Loucy (cell line): ENCODE results near the gene PHPT1.

ENCODE experiments used
- H2AFZ ChIP-seq: fragments of 200-600 bp; sonication (generic); 2 replicates; pipeline ENCODE4 v1.6.0; 2016; ENCODE audit warnings: antibody characterized with exemption, mild to moderate bottlenecking, low read length, moderate library complexity
- H3F3A ChIP-seq: fragments of 200-600 bp; 2 replicates; pipeline ENCODE4 v1.6.0; 2016; ENCODE audit warnings: antibody characterized with exemption, low read depth, mild to moderate bottlenecking
- H3K27me3 ChIP-seq: fragments of 200-600 bp; sonication (generic); 2 replicates; pipeline ENCODE4 v1.6.1; 2014; ENCODE audit warnings: low read length, mild to moderate bottlenecking; ENCODE audit not compliant: insufficient read depth, poor library complexity, severe bottlenecking
- H3K36me3 ChIP-seq: fragments of 200-600 bp; sonication (generic); 2 replicates; pipeline ENCODE4 v1.6.1; 2016; ENCODE audit warnings: low read length; ENCODE audit not compliant: insufficient read depth
- H3K4me1 ChIP-seq: fragments of 200-600 bp; sonication (generic); 2 replicates; pipeline ENCODE4 v1.5.1; 2014; ENCODE audit warnings: low read length, mild to moderate bottlenecking; ENCODE audit not compliant: insufficient read depth, poor library complexity, severe bottlenecking
- H3K4me2 ChIP-seq: fragments of 200-600 bp; sonication (generic); 2 replicates; pipeline ENCODE4 v1.6.0; 2014; ENCODE audit warnings: antibody characterized with exemption, low read length, low read depth, mild to moderate bottlenecking; ENCODE audit not compliant: poor library complexity, severe bottlenecking
- H3K4me3 ChIP-seq: fragments of 200-600 bp; sonication (generic); 2 replicates; pipeline ENCODE4 v1.5.1; 2014; ENCODE audit warnings: low read length, mild to moderate bottlenecking, mixed read lengths; ENCODE audit not compliant: poor library complexity, severe bottlenecking
- H3K79me2 ChIP-seq: fragments of 200-600 bp; sonication (generic); 2 replicates; pipeline ENCODE4 v1.6.1; 2014; ENCODE audit warnings: low read length; ENCODE audit not compliant: insufficient read depth
- H3K9ac ChIP-seq: fragments of 200-600 bp; sonication (generic); 2 replicates; pipeline ENCODE4 v1.6.0; 2014; ENCODE audit warnings: mild to moderate bottlenecking, low read depth, low read length, moderate library complexity; ENCODE audit not compliant: poor library complexity, severe bottlenecking
- H3K9me2 ChIP-seq: fragments of 200-600 bp; sonication (generic); replicated peaks from 2 replicates; pipeline ENCODE4 v1.6.1; 2016; ENCODE audit warnings: low read depth, low read length, mixed read lengths
- H3K9me3 ChIP-seq: fragments of 200-600 bp; sonication (generic); 2 replicates; pipeline ENCODE4 v1.6.1; 2014; ENCODE audit warnings: mild to moderate bottlenecking, antibody characterized with exemption, low read length, low read depth; ENCODE audit not compliant: insufficient read depth
- H4K20me1 ChIP-seq: fragments of 200-600 bp; sonication (generic); 2 replicates; pipeline ENCODE4 v1.6.0; 2014; ENCODE audit warnings: antibody characterized with exemption, low read length, mild to moderate bottlenecking; ENCODE audit not compliant: insufficient read depth, poor library complexity, severe bottlenecking
- CTCF ChIP-seq: fragments of 200-600 bp; sonication (generic); conservative IDR thresholded peaks from 2 replicates; pipeline ENCODE4 v1.5.1; 2014; ENCODE audit warnings: mild to moderate bottlenecking, antibody characterized with exemption, low read length
- EZH2phosphoT487 ChIP-seq: fragments of 200-600 bp; IDR thresholded peaks from 2 replicates; pipeline ENCODE4 v1.6.1; 2018; ENCODE audit warnings: antibody characterized with exemption, mild to moderate bottlenecking, moderate library complexity, borderline replicate concordance

PHPT1 gene

DNA sequence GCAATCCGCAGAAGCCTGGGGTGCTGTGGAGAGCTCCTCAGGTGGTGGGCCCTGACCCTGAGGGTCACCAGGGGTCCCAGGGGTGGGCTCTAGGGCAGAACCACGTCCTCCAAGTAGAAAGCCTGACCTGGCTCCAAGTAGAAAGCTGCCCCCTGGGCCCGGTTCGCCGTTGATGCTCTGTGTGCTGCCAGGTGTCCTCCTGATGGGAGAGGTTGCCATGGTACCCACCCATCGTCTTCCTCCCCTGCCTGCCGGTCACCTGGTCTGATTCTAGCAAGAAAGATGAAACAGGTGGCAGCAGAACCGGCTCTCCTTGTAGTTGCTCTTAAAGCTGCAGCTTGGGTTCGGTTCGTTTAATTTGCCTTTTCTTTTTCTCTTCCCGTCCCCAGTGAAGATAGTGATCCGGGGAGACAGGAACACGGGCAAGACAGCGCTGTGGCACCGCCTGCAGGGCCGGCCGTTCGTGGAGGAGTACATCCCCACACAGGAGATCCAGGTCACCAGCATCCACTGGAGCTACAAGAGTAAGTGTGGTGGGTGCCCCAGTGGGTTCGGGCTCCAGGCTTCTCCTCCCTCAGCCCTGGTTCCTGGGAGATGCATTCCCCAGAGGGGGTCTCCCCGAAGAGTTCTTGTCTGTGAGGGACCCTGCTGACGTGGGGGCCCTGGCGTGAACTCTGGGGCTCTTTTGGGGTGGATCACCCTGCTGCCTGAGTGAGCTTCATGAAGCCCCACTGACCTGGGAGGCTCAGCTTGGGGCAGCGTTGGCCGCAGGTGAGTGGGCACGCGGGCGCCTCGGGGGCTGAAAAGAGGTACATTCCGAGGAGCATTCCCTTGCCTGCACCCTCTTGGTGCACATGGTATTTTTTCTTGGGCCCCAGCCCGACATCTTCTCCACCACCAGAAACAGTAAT is 25.8 kb upstream of the PHPT1 start:
- no peaks in the 10 kb centered on the region for H3K27me3 ChIP-seq
- H2AFZ ChIP-seq = no peak overlapping the region
- no peaks in the 10 kb centered on the region for H4K20me1 ChIP-seq
- no peak overlapping the region for H3K4me2 ChIP-seq
- no peaks in the 10 kb centered on the region for H3K9me2 ChIP-seq
- H3K4me3 ChIP-seq = no peak overlapping the region
- peaks cover 18% of the 10 kb centered on the region; the same call in 1 of the 2 replicates for H3K36me3 ChIP-seq
- H3K9me3 ChIP-seq = no peaks in the 10 kb centered on the region
- no peaks in the 10 kb centered on the region for H3F3A ChIP-seq
- no peak for TF ChIP-seq CTCF
- TF ChIP-seq EZH2phosphoT487 = no peak
- no peaks in the 10 kb centered on the region for H3K79me2 ChIP-seq
- no peak overlapping the region for H3K9ac ChIP-seq
- no peaks in the 10 kb centered on the region for H3K4me1 ChIP-seq

DNA sequence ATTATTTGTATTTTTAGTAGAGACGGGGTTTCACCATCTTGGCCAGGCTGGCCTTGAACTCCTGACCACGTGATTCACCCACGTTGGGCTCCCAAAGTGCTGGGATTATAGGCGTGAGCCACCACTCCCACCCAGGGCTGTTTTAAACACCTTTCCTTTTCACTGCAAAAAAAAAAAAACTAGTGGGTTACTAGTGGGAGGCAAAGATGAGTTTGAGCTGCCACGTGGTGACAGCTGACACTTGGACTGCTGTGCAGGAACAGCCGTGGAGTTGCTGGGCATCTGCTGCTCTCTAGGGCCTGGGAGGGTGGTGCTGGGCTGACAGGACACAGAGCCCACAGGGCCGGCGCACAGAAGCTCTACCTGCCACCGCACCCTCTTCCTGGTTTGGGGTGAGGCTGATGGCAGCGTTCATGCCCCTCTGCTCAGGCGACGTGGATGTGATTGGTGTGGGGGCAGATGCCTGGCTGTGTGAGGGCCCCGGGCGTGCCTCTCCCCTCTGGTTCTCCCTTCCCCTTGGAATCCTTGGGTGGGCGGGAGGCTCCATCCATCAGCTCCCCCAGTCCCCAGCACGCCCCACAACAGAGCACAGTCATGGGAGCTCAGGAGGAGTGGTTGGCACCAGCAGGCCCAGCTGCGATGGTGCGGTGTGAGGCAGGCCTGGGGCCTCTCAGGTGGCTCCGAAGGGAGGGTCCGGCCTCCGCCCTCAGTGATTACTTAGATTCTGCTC is 24.5 kb upstream of the PHPT1 start:
- Histone ChIP-seq H3K36me3 (peaks cover 24% of the 10 kb centered on the region; the same call in 1 of the 2 replicates), H3K79me2 (no peaks in the 10 kb centered on the region), H4K20me1 (no peaks in the 10 kb centered on the region)

More for the DNA sequence above, 24.5 kb upstream of the PHPT1 start:
- no peak overlapping the region for H2AFZ ChIP-seq
- no peaks in the 10 kb centered on the region for H3F3A ChIP-seq
- H3K4me2 ChIP-seq = no peak overlapping the region
- TF ChIP-seq CTCF = no peak
- no peak for TF ChIP-seq EZH2phosphoT487
- H3K4me3 ChIP-seq = no peak overlapping the region
- no peaks in the 10 kb centered on the region for H3K27me3 ChIP-seq
- no peak overlapping the region for H3K9ac ChIP-seq
- no peaks in the 10 kb centered on the region for H3K9me3 ChIP-seq
- no peaks in the 10 kb centered on the region for H3K4me1 ChIP-seq
- no peaks in the 10 kb centered on the region for H3K9me2 ChIP-seq
